HL-60 (cell line): ENCODE data around the gene CYB5R4.

Experiments used
- DNase-seq, 2 experiments: peaks; one replicate each; pipeline ENCODE4 v3.0.0-alpha.2; 2010 to 2020; ENCODE audit warnings: low read depth in 1 of 2, low spot score in 1 of 2
- H3K27ac ChIP-seq: fragments of 250-450 bp; sonication (Bioruptor Pico); replicated peaks from 2 replicates; pipeline ENCODE4 v1.5.1; 2020; ENCODE audit warnings: mild to moderate bottlenecking, moderate library complexity
- H3K27me3 ChIP-seq: fragments of 250-450 bp; sonication (Bioruptor Pico); 2 replicates; pipeline ENCODE4 v1.5.1; 2021; ENCODE audit warnings: mild to moderate bottlenecking, moderate library complexity; ENCODE audit not compliant: insufficient read depth, poor library complexity, severe bottlenecking
- H3K4me3 ChIP-seq: replicated peaks from 2 replicates; pipeline ENCODE4 v1.5.1; 2011; ENCODE audit warnings: mild to moderate bottlenecking, control low read depth, low read length; ENCODE audit not compliant: insufficient read depth
- CTCF ChIP-seq: IDR thresholded peaks from one replicate; pipeline ENCODE4 v1.5.1; 2011; ENCODE audit warnings: low read length, control low read depth, inconsistent platforms; ENCODE audit not compliant: insufficient read depth
- GABPA ChIP-seq: IDR thresholded peaks from 2 replicates; pipeline ENCODE4 v1.6.1; 2012; ENCODE audit warnings: low read depth
- POLR2AphosphoS5 ChIP-seq: IDR thresholded peaks from 2 replicates; pipeline ENCODE4 v1.6.1; 2012; ENCODE audit warnings: low read depth
- REST ChIP-seq: IDR thresholded peaks from 2 replicates; pipeline ENCODE4 v1.6.1; 2012; ENCODE audit warnings: low read depth; ENCODE audit not compliant: insufficient replicate concordance
- SPI1 ChIP-seq: IDR thresholded peaks from 2 replicates; pipeline ENCODE4 v1.6.1; 2012; ENCODE audit warnings: low read depth, mild to moderate bottlenecking, borderline replicate concordance

The CYB5R4 gene

GRCh38 chr6:83847179-83847578, 12.3 kb upstream of the CYB5R4 start:
- no peak for DNase-seq
- no peak overlapping the region for H3K4me3 ChIP-seq
- H3K27me3 ChIP-seq: peaks cover 5% of the 10 kb centered on the region
- TF ChIP-seq SPI1 (no peak), CTCF (no peak), REST (no peak), GABPA (no peak), POLR2AphosphoS5 (no peak)
- H3K27ac ChIP-seq: no peak overlapping the region

GRCh38 chr6:83849127-83849526, 10.4 kb upstream of the CYB5R4 start:
- no peak for DNase-seq
- Histone ChIP-seq H3K27ac (no peak overlapping the region), H3K4me3 (no peak overlapping the region), H3K27me3 (peaks cover 23% of the 10 kb centered on the region)
- TF ChIP-seq CTCF (no peak), REST (no peak), SPI1 (no peak), GABPA (no peak), POLR2AphosphoS5 (no peak)

GRCh38 chr6:83849610-83850009, 9.9 kb upstream of the CYB5R4 start:
- H3K27ac ChIP-seq: no peak overlapping the region
- peaks cover 28% of the 10 kb centered on the region for H3K27me3 ChIP-seq
- H3K4me3 ChIP-seq: no peak overlapping the region
- TF ChIP-seq CTCF (no peak), GABPA (no peak), SPI1 (no peak), REST (peak; percentile 86), POLR2AphosphoS5 (no peak)
- DNase-seq: no peak
